GM12878 (cell line): ENCODE results near the gene FAHD2B. TPM values are rescaled to one million over a fixed set of nuclear protein-coding genes. Genes with fewer than 3 reads are reported as not detected.

Source experiments
- ATAC-seq: fragments of 200-7000 bp; cut with Tn5 transposase; 3 replicates; pipeline ENCODE4 v1.9.1; 2020; ENCODE audit warnings: mild to moderate bottlenecking, moderate library complexity
- BruUV-seq: library from RNA; stranded (reverse); fragments of 400-500 nt; replicated peaks from 2 replicates; lab custom pipeline; 2021; lab: Mats Ljungman, UMichigan
- CTCF ChIA-PET: fragments of 300-600 bp; sonication (Branson Sonifier 250); formaldehyde crosslinking; extraction: SDS; loops from one replicate; lab custom pipeline; 2021; ENCODE audit warnings: inconsistent platforms; lab: Yijun Ruan, JAX
- POLR2A ChIA-PET: fragments of 350-600 bp; formaldehyde crosslinking; extraction: SDS; loops from one replicate; lab custom pipeline; 2021; ENCODE audit warnings: inconsistent platforms; lab: Charles Lee
- RAD21 ChIA-PET: fragments of 300-600 bp; sonication (Branson Sonifier 250); formaldehyde crosslinking; loops from one replicate; lab custom pipeline; 2023; ENCODE audit warnings: antibody characterized with exemption; ENCODE audit not compliant: unreplicated experiment; lab: Charles Lee
- SMC1A ChIA-PET: fragments of 300-600 bp; sonication (Branson Sonifier 250); formaldehyde crosslinking; loops from one replicate; lab custom pipeline; 2023; ENCODE audit not compliant: unreplicated experiment, uncharacterized antibody; lab: Charles Lee
- DNase-seq: peaks from one replicate; pipeline ENCODE4 v3.0.0-alpha.2; 2011; ENCODE audit warnings: low read depth, low spot score
- FAIRE-seq: peaks from 3 replicates; lab custom pipeline; 2011; peaks lifted over from hg19 to GRCh38; lab: Jason Lieb, UNC
- H2AFZ ChIP-seq: 2 replicates; pipeline ENCODE4 v1.6.0; 2011; ENCODE audit warnings: low read depth, low read length, control low read depth; ENCODE audit not compliant: control insufficient read depth
- H3K27ac ChIP-seq: 2 replicates; pipeline ENCODE4 v1.5.1; 2011; ENCODE audit warnings: control low read depth; ENCODE audit not compliant: control insufficient read depth, insufficient read depth
- H3K27me3 ChIP-seq, 2 experiments: replicated peaks in 1 of 2; 2 replicates each; pipeline versions ENCODE4 v1.6.0 to v1.6.1; 2011; ENCODE audit warnings: low read length in 1 of 2; ENCODE audit not compliant: control insufficient read depth in 2 of 2, insufficient read depth in 2 of 2
- H3K36me3 ChIP-seq, 2 experiments: 2 replicates each; pipeline ENCODE4 v1.5.1; 2011; ENCODE audit warnings: low read length in 1 of 2; ENCODE audit not compliant: control insufficient read depth in 2 of 2, insufficient read depth in 2 of 2
- H3K4me1 ChIP-seq: 2 replicates; pipeline ENCODE4 v1.6.1; 2011; ENCODE audit warnings: mild to moderate bottlenecking, low read length, moderate library complexity, mixed read lengths; ENCODE audit not compliant: control insufficient read depth, insufficient read depth
- H3K4me2 ChIP-seq: 2 replicates; pipeline ENCODE4 v1.6.0; 2011; ENCODE audit warnings: control low read depth; ENCODE audit not compliant: control insufficient read depth, insufficient read depth
- H3K4me3 ChIP-seq: fragments of 200-600 bp; sonication (generic); 2 replicates; pipeline ENCODE4 v1.5.1; 2016
- H3K79me2 ChIP-seq: 2 replicates; pipeline ENCODE4 v1.6.0; 2011; ENCODE audit warnings: low read length; ENCODE audit not compliant: control insufficient read depth, insufficient read depth
- H3K9ac ChIP-seq: 2 replicates; pipeline ENCODE4 v1.8.0; 2011; ENCODE audit warnings: low read length, control low read depth, mixed read lengths; ENCODE audit not compliant: control insufficient read depth, insufficient read depth
- H3K9me3 ChIP-seq: replicated peaks from 3 replicates; pipeline ENCODE4 v1.5.1; 2011; ENCODE audit warnings: mild to moderate bottlenecking, low read length; ENCODE audit not compliant: control insufficient read depth, insufficient read depth
- H4K20me1 ChIP-seq: 2 replicates; pipeline ENCODE4 v1.6.0; 2011; ENCODE audit not compliant: control insufficient read depth, insufficient read depth
- JUND ChIP-seq: IDR thresholded peaks from 2 replicates; pipeline ENCODE4 v1.6.1; 2012; ENCODE audit warnings: low read depth, mild to moderate bottlenecking, low read length, improper control_type of control experiment, moderate library complexity
- WGBS: methylation state at CpG from one replicate; pipeline ENCODE4 v1.1.6; 2016; ENCODE audit warnings: low lambda C conversion rate; ENCODE audit not compliant: insufficient replicate concordance, insufficient coverage; ENCODE audit errors: missing lambda C conversion rate; 5-methylcytosine and 5-hydroxymethylcytosine counted together
- in situ Hi-C: fragments of 300-500 bp; cut with MboI; formaldehyde crosslinking; loops from 9 replicates; pipeline ENCODE4 v1.14.3; 2018; ENCODE audit warnings: mixed read lengths
- intact Hi-C: fragments of 100-400 bp; cut with micrococcal nuclease; formaldehyde crosslinking; loops from one replicate; pipeline ENCODE4 v1.14.2; 2022; ENCODE audit not compliant: unreplicated experiment
- polyA plus RNA-seq, 11 experiments: library from polyadenylated mRNA; depleted of rRNA in 4 of 11; unstranded in 6 of 11; stranded (reverse) in 5 of 11; fragments of >200 nt; fragmentation: Nextera tagmentation in 4 of 11; fragmentation: Illumina TruSeq in 1 of 11; extraction: Ambion mirVana in 4 of 11; extraction: Trizol in 1 of 11; gene quantifications; 1 replicate in 1 of 11; 2 replicates in 10 of 11; pipeline versions ENCODE4 v1.2.1 to v1.2.3, GENCODE V29; 2011 to 2016; ENCODE audit warnings: inconsistent platforms in 2 of 11, missing spikeins in 2 of 11, low read depth in 1 of 11
- total RNA-seq, 4 experiments: library from RNA; depleted of rRNA in 3 of 4; stranded (reverse); fragments of >200 nt in 3 of 4; fragmentation: Illumina TruSeq in 1 of 4; extraction: Trizol in 1 of 4; gene quantifications; 2 replicates each; pipeline versions ENCODE4 v1.2.1 to v1.2.3, GENCODE V29; 2013 to 2021
- TF ChIP-seq, protein P1 (sequence below): IDR thresholded peaks from 2 replicates; pipeline ENCODE4 v1.6.1; 2011; ENCODE audit warnings: borderline replicate concordance, low read depth, mild to moderate bottlenecking, moderate library complexity, low read length; ENCODE audit not compliant: insufficient read depth, poor library complexity, severe bottlenecking

FAHD2B gene
- total and polyA plus RNA-seq, 10 of the 15 experiments (the other 5 are each of a cell fraction or from before 2014, with no cell fraction given), result 3.0 to 21.2 (median 16.9) TPM

GRCh38 chr2:97095661-97096060 lies 979 bp upstream of the FAHD2B start:
- Histone ChIP-seq H3K27me3 (no peaks in the 10 kb centered on the region), H3K4me3 (peak overlapping the region; percentile 16; the same call in 1 of the 2 replicates), H3K79me2 (no peaks in the 10 kb centered on the region), H3K9me3 (no peaks in the 10 kb centered on the region; the same call in 2 of the 3 replicates), H3K36me3 (no peaks in the 10 kb centered on the region), H2AFZ (no peak overlapping the region; the same call in 1 of the 2 replicates), H3K27ac (no peak overlapping the region), H3K9ac (no peak overlapping the region), H3K4me1 (no peaks in the 10 kb centered on the region), H3K4me2 (0 out of 2 replicates have a peak overlapping the region, but pooled peaks have one; percentile 33), H4K20me1 (no peaks in the 10 kb centered on the region)
- 77% methylated on average over 12 of the region's 12 CpGs for WGBS
- in situ Hi-C loops, result no loop called here
- ChIA-PET CTCF (interaction anchor here (1.4 kb wide), 1 partner anchor 17 kb away, joined by 7 read pairs; the partner anchor contains the start of gene ANKRD36), POLR2A (interaction anchor here (1.0 kb wide), 1 partner anchor 17 kb away, joined by 5 read pairs; the partner anchor contains the start of gene ANKRD36), SMC1A (interaction anchor here (1.6 kb wide), 1 partner anchor 238 kb away, joined by 3 read pairs; the partner anchor contains the start of gene ANKRD39), RAD21 (interaction anchor here (0.9 kb wide), 1 partner anchor 238 kb away, joined by 3 read pairs; the partner anchor contains the start of gene ANKRD39)
- DNase-seq, result no peak
- TF ChIP-seq, protein P1, sequence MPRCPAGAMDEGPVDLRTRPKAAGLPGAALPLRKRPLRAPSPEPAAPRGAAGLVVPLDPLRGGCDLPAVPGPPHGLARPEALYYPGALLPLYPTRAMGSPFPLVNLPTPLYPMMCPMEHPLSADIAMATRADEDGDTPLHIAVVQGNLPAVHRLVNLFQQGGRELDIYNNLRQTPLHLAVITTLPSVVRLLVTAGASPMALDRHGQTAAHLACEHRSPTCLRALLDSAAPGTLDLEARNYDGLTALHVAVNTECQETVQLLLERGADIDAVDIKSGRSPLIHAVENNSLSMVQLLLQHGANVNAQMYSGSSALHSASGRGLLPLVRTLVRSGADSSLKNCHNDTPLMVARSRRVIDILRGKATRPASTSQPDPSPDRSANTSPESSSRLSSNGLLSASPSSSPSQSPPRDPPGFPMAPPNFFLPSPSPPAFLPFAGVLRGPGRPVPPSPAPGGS, result no peak
- no peak for TF ChIP-seq JUND
- no peak for ATAC-seq
- FAIRE-seq, result no peak
- intact Hi-C loops, result no loop called here
- BruUV-seq, result no TSS peak
